Heart left ventricle (tissue), 16 donors: Measurements from ENCODE around the gene KIF26B. TPM values are rescaled to one million over a fixed set of nuclear protein-coding genes. Genes with fewer than 3 reads are reported as not detected.

Source experiments
- ATAC-seq, 4 donors: fragments of 200-7000 bp; cut with Tn5 transposase; one replicate each; pipeline ENCODE4 v1.9.1; 2020 to 2022; ENCODE audit warnings: moderate library complexity in 4 of 4, mild to moderate bottlenecking in 3 of 4, moderate number of reproducible peaks in 1 of 4
- DNase-seq, 5 donors: peaks; one replicate each; pipeline ENCODE4 v3.0.0-alpha.2; 2020
- H3K27ac ChIP-seq, 12 donors: fragments of 200-600 bp; sonication (generic) in 4 of 12; one replicate each; pipeline versions ENCODE4 v1.5.0 to v1.8.0; 2016 to 2022; ENCODE audit warnings: mild to moderate bottlenecking in 2 of 12
- H3K27me3 ChIP-seq, 9 donors: fragments of 200-600 bp; sonication (generic) in 2 of 9; one replicate each; pipeline versions ENCODE4 v1.5.1 to v1.8.0; 2016 to 2022; ENCODE audit warnings: mild to moderate bottlenecking in 3 of 9
- H3K36me3 ChIP-seq, 9 donors: fragments of 200-600 bp; sonication (generic) in 2 of 9; one replicate each; pipeline versions ENCODE4 v1.5.0 to v1.8.0; 2018 to 2022; ENCODE audit warnings: mild to moderate bottlenecking in 2 of 9
- H3K4me1 ChIP-seq, 12 donors: fragments of 200-600 bp; sonication (generic) in 4 of 12; one replicate each; pipeline versions ENCODE4 v1.5.0 to v1.8.0; 2016 to 2022; ENCODE audit warnings: mild to moderate bottlenecking in 3 of 12
- H3K4me3 ChIP-seq, 12 donors: fragments of 200-600 bp; sonication (generic) in 4 of 12; one replicate each; pipeline versions ENCODE4 v1.5.0 to v1.8.0; 2017 to 2022; ENCODE audit warnings: mild to moderate bottlenecking in 9 of 12, moderate library complexity in 4 of 12
- H3K9me3 ChIP-seq, 12 donors: fragments of 200-600 bp; sonication (generic) in 4 of 12; one replicate each; pipeline versions ENCODE4 v1.5.0 to v1.8.0; 2016 to 2022; ENCODE audit warnings: mild to moderate bottlenecking in 1 of 12
- CTCF ChIP-seq, 12 donors: fragments of 200-600 bp; sonication (generic) in 4 of 12; IDR thresholded peaks; one replicate each; pipeline versions ENCODE4 v1.5.0 to v1.8.0; 2018 to 2022; ENCODE audit warnings: antibody characterized with exemption in 12 of 12, mild to moderate bottlenecking in 5 of 12
- POLR2A ChIP-seq, 2 donors: fragments of 450-650 bp; IDR thresholded peaks; one replicate each; pipeline ENCODE4 v1.6.1; 2017; ENCODE audit warnings: antibody characterized with exemption in 2 of 2, mild to moderate bottlenecking in 2 of 2, moderate library complexity in 2 of 2
- WGBS, 4 donors: extraction: QIAGEN DNeasy Blood & Tissue Kit in 2 of 4; methylation state at CpG; one replicate each; pipeline versions ENCODE4 v1.1.5 to v1.1.7; 2013 to 2018; 5-methylcytosine and 5-hydroxymethylcytosine counted together
- intact Hi-C, 10 donors: fragments of 100-400 bp; cut with DNase I; formaldehyde crosslinking; loops; one replicate each; pipeline versions ENCODE4 v1.11.1 to v1.14.2; 2022
- polyA plus RNA-seq, 2 donors: library from polyadenylated mRNA; stranded (reverse); fragments of 200-250 nt; gene quantifications; one replicate each; pipeline ENCODE4 v1.2.3, GENCODE V29; 2013
- total RNA-seq, 9 donors: library from RNA; depleted of rRNA in 2 of 9; stranded (reverse); fragments of >200 nt in 2 of 9; fragmentation: NEBNext Ultra II Directional in 3 of 9; extraction: Animal tissue kit (Norgen Biotek cat#: 25700) in 3 of 9; gene quantifications; one replicate each; pipeline versions ENCODE4 v1.1.0 to v1.2.4, GENCODE V29; 2016 to 2023
- donor health status: ischemic (EF 13 %, LVEDD 7.1; RV severe dilation, severe dysfunction).
- donor health status: healthy with polysubstance abuse.
- donor health status: DM: no; HTN: yes; CAD: no.
- donor health status: DM: no; HTN: no; CAD: no.
- donor health status: ischemic (EF 25% LVEDD 6.9; RV normal size, moderate dysfunction).
- donor health status: ischemic (EF 25% LVEDD 5.7; RV mildly dilated, moderate dysfunction).
- donor health status: healthy.
- donor health status: DM: yes; HTN: yes; CAD: no.
- donor health status: ischemic (EF 35%, LVEDD 5.7; RV mildly dilated, moderate dysfunction).
- donor health status: nonischemic (EF 11% LVEDD 7.7; RV severe dilation, severe dysfunction).
- donor health status: DM: yes; HTN: yes; CAD: no.
- donor health status: PGD.
- donor health status: ischemic (EF 29% LVEDD 5.4; RV normal size, mild dysfunction).
- donor health status: nonischemic (EF 23%, LVEDD 6.1; RV moderate dilation, normal function).

KIF26B gene
- total and polyA plus RNA-seq, 11 donors, result 1.2 to 7.0 (median 2.3) TPM

- H3K27ac ChIP-seq, result peak overlapping the region in 3 of 12 donors; percentile 26 to 72 (median 40)
- no peak for TF ChIP-seq POLR2A (IDR thresholded peaks at IDR 0.05)
- H3K27me3 ChIP-seq, result peaks cover 0 to 82% (median 25%) of the 10 kb centered on the region in 9 donors
- H3K4me3 ChIP-seq, result peak overlapping the region; percentile 49 to 72 (median 61)
- WGBS, 4 donors, result 0 to 2% (median 1%) methylated on average over 18 to 76 of the region's 76 CpGs
- peaks cover 3 to 43% (median 34%) of the 10 kb centered on the region in 12 donors for H3K4me1 ChIP-seq
- H3K9me3 ChIP-seq, result no peaks in the 10 kb centered on the region
- intact Hi-C loops, result loop anchor here (1.0 to 10.0 kb wide), 18 partner anchors 227 to 1541 kb away; no protein-coding TSS in a partner anchor
- H3K36me3 ChIP-seq, result no peaks in the 10 kb centered on the region
- ATAC-seq, result peak in 3 of 4 donors; percentile 8 to 34 (median 9)
- peak in 2 of 5 donors; percentile 18 to 40 for DNase-seq
Observed at GRCh38 chr1:245153552-245154428, 995 bp upstream of the KIF26B start.

- 0 to 1% (median 1%) methylated on average over 28 to 57 of the region's 57 CpGs for WGBS, 4 donors
- H3K4me1 ChIP-seq, result peaks cover 3 to 43% (median 34%) of the 10 kb centered on the region in 12 donors
- peaks cover 0 to 90% (median 25%) of the 10 kb centered on the region in 9 donors for H3K27me3 ChIP-seq
- peaks cover 0 to 5% (median 0%) of the 10 kb centered on the region in 12 donors for H3K9me3 ChIP-seq
- DNase-seq (no peak), ATAC-seq (peak in 1 of 4 donors; percentile 4)
- peak overlapping the region; percentile 49 to 72 (median 61) for H3K4me3 ChIP-seq
- H3K36me3 ChIP-seq, result no peaks in the 10 kb centered on the region
- intact Hi-C loops, result loop anchor here (1.0 to 10.0 kb wide), 16 partner anchors 222 to 1539 kb away; no protein-coding TSS in a partner anchor
- peak overlapping the region in 3 of 12 donors; percentile 37 to 72 (median 40) for H3K27ac ChIP-seq
- TF ChIP-seq CTCF (IDR thresholded peaks at IDR 0.05), result no peak
- TF ChIP-seq POLR2A (IDR thresholded peaks at IDR 0.05), result no peak
Observed at GRCh38 chr1:245155272-245156040, 671 bp downstream of the KIF26B start.

GRCh38 chr1:245156041-245156735 lies 1.4 kb downstream of the KIF26B start:
- Histone ChIP-seq H3K4me3 (peak overlapping the region; percentile 49 to 72 (median 61)), H3K27ac (peak overlapping the region in 2 of 12 donors; percentile 16 to 23), H3K4me1 (peaks cover 3 to 43% (median 34%) of the 10 kb centered on the region in 12 donors), H3K36me3 (no peaks in the 10 kb centered on the region), H3K9me3 (peaks cover 0 to 5% (median 0%) of the 10 kb centered on the region in 12 donors), H3K27me3 (peaks cover 0 to 82% (median 25%) of the 10 kb centered on the region in 9 donors)
- peak; percentile 44 to 87 (median 77) for TF ChIP-seq CTCF (IDR thresholded peaks at IDR 0.05)
- TF ChIP-seq POLR2A (IDR thresholded peaks at IDR 0.05), result no peak
- ATAC-seq, result peak; percentile 71 to 94 (median 90)
- intact Hi-C loops, result loop anchor here (1.0 to 10.0 kb wide), 16 partner anchors 221 to 1539 kb away; no protein-coding TSS in a partner anchor
- DNase-seq, result peak; percentile 78 to 92 (median 83)
- 0 to 1% (median 1%) methylated on average over 22 to 74 of the region's 74 CpGs for WGBS, 4 donors
